ENCODE data around the gene ZNF3. TPM values are rescaled to one million over a fixed set of nuclear protein-coding genes. Genes with fewer than 3 reads are reported as not detected.

The ZNF3 gene
- polyA plus RNA-seq, 1 donor (not counting 4 experiments of a cell fraction or from before 2014, with no cell fraction given) = 16.8 TPM

GRCh38 chr7:100024020-100024619 is 57.4 kb downstream of the ZNF3 start:
- H3K9me3 ChIP-seq (ENCODE audit: control insufficient read depth, low read depth, low read length) = no peaks in the 10 kb centered on the region
- peaks cover 41% of the 10 kb centered on the region for H3K4me1 ChIP-seq (ENCODE audit: control insufficient read depth, extremely low read depth, insufficient read depth, low read length)
- H3K27ac ChIP-seq (ENCODE audit: control insufficient read depth, insufficient read depth, low read length) = peak overlapping the region; percentile 16
- no peak overlapping the region for H2AFZ ChIP-seq (ENCODE audit: control insufficient read depth, low read length)
- TF ChIP-seq EZH2 (IDR thresholded peaks at IDR 0.05; ENCODE audit: low read length) = no peak
- no peak for TF ChIP-seq CTCF (optimal IDR thresholded peaks at IDR 0.05 in 1 of 3, IDR thresholded peaks at IDR 0.05 in 1 of 3, conservative IDR thresholded peaks at IDR 0.05 in 1 of 3; ENCODE audit: extremely low read depth in 1 of 3, insufficient read depth in 2 of 3, low read length in 3 of 3)
- no peaks in the 10 kb centered on the region for H3K27me3 ChIP-seq (ENCODE audit: control insufficient read depth, extremely low read depth, insufficient read depth, low read length)
- peaks cover 39% of the 10 kb centered on the region for H3K79me2 ChIP-seq (ENCODE audit: control insufficient read depth, insufficient read depth, low read length)
- no peak overlapping the region for H3K4me2 ChIP-seq (ENCODE audit: control insufficient read depth, extremely low read depth, insufficient read depth, low read depth, low read length)
- no peaks in the 10 kb centered on the region for H3K9me1 ChIP-seq (ENCODE audit: control insufficient read depth, extremely low read depth, insufficient read depth, low read length)
- FAIRE-seq = no peak
- H3K9ac ChIP-seq (ENCODE audit: control insufficient read depth, extremely low read depth, insufficient read depth, low read length) = no peak overlapping the region
- H3K36me3 ChIP-seq (ENCODE audit: control insufficient read depth in 2 of 2, extremely low read depth in 1 of 2, insufficient read depth in 2 of 2, low read length in 2 of 2) = peaks cover 16 to 20% of the 10 kb centered on the region in 2 experiments
- dilution Hi-C loops (cut with MboI; ENCODE audit: extremely low pct_ligation_motif_present, low sequenced_read_pairs) = no loop called here
- no peak overlapping the region for H3K4me3 ChIP-seq (ENCODE audit: control insufficient read depth in 2 of 3, extremely low read depth in 1 of 3, insufficient read depth in 2 of 3, low read depth in 1 of 3, low read length in 3 of 3)
- DNase-seq (ENCODE audit: low read depth, low spot score) = no peak
- H4K20me1 ChIP-seq (ENCODE audit: control insufficient read depth, extremely low read depth, insufficient read depth, low read length) = no peaks in the 10 kb centered on the region

GRCh38 chr7:100023526-100023925 is 58.0 kb downstream of the ZNF3 start:
- peaks cover 45% of the 10 kb centered on the region for H3K79me2 ChIP-seq (ENCODE audit: control insufficient read depth, insufficient read depth, low read length)
- H3K4me2 ChIP-seq (ENCODE audit: control insufficient read depth, extremely low read depth, insufficient read depth, low read depth, low read length) = peak overlapping the region; percentile 65
- no peak for TF ChIP-seq EZH2 (IDR thresholded peaks at IDR 0.05; ENCODE audit: low read length)
- no peak for TF ChIP-seq CTCF (optimal IDR thresholded peaks at IDR 0.05 in 1 of 3, IDR thresholded peaks at IDR 0.05 in 1 of 3, conservative IDR thresholded peaks at IDR 0.05 in 1 of 3; ENCODE audit: extremely low read depth in 1 of 3, insufficient read depth in 2 of 3, low read length in 3 of 3)
- peaks cover 38% of the 10 kb centered on the region for H3K4me1 ChIP-seq (ENCODE audit: control insufficient read depth, extremely low read depth, insufficient read depth, low read length)
- no peak overlapping the region for H3K9ac ChIP-seq (ENCODE audit: control insufficient read depth, extremely low read depth, insufficient read depth, low read length)
- H4K20me1 ChIP-seq (ENCODE audit: control insufficient read depth, extremely low read depth, insufficient read depth, low read length) = no peaks in the 10 kb centered on the region
- H3K9me3 ChIP-seq (ENCODE audit: control insufficient read depth, low read depth, low read length) = no peaks in the 10 kb centered on the region
- dilution Hi-C loops (cut with MboI; ENCODE audit: extremely low pct_ligation_motif_present, low sequenced_read_pairs) = no loop called here
- peaks cover 20 to 25% of the 10 kb centered on the region in 2 experiments for H3K36me3 ChIP-seq (ENCODE audit: control insufficient read depth in 2 of 2, extremely low read depth in 1 of 2, insufficient read depth in 2 of 2, low read length in 2 of 2)
- H3K9me1 ChIP-seq (ENCODE audit: control insufficient read depth, extremely low read depth, insufficient read depth, low read length) = no peaks in the 10 kb centered on the region
- peak overlapping the region; percentile 16 for H3K27ac ChIP-seq (ENCODE audit: control insufficient read depth, insufficient read depth, low read length)
- H3K27me3 ChIP-seq (ENCODE audit: control insufficient read depth, extremely low read depth, insufficient read depth, low read length) = no peaks in the 10 kb centered on the region
- H2AFZ ChIP-seq (ENCODE audit: control insufficient read depth, low read length) = no peak overlapping the region
- DNase-seq (ENCODE audit: low read depth, low spot score) = no peak
- FAIRE-seq = no peak
- H3K4me3 ChIP-seq (ENCODE audit: control insufficient read depth in 2 of 3, extremely low read depth in 1 of 3, insufficient read depth in 2 of 3, low read depth in 1 of 3, low read length in 3 of 3) = no peak overlapping the region

All from keratinocyte (primary cell).